MCF 10A (cell line): ENCODE measurements around the gene FGFR4. TPM values are rescaled to one million over a fixed set of nuclear protein-coding genes. Genes with fewer than 3 reads are reported as not detected.

Experiments
- BruUV-seq: library from RNA; stranded (reverse); fragments of 400-500 nt; replicated peaks from 2 replicates; lab custom pipeline; 2021; lab: Mats Ljungman, UMichigan
- CTCF ChIA-PET: fragments of 300-600 bp; sonication (Branson Sonifier 250); formaldehyde crosslinking; extraction: SDS; loops from one replicate; lab custom pipeline; 2021; ENCODE audit warnings: antibody characterized with exemption, inconsistent platforms; lab: Yijun Ruan, JAX
- POLR2A ChIA-PET: fragments of 300-600, 350-650 bp; sonication (Branson Sonifier 250); formaldehyde crosslinking; extraction: SDS; loops from one replicate; lab custom pipeline; 2020; ENCODE audit warnings: antibody characterized with exemption, inconsistent platforms; lab: Yijun Ruan, JAX
- DNase-seq: peaks from one replicate; pipeline ENCODE4 v3.0.0-alpha.2; 2018; ENCODE audit not compliant: unreplicated experiment
- H3K27ac Mint-ChIP-seq: one replicate; pipeline ENCODE4 v1.8.0; 2022; ENCODE audit warnings: mild to moderate bottlenecking, low read depth, mixed read lengths; ENCODE audit not compliant: unreplicated experiment
- H3K27me3 Mint-ChIP-seq: one replicate; pipeline ENCODE4 v1.8.0; 2022; ENCODE audit warnings: mixed read lengths; ENCODE audit not compliant: insufficient read depth, unreplicated experiment
- H3K36me3 Mint-ChIP-seq: one replicate; pipeline ENCODE4 v1.8.0; 2022; ENCODE audit warnings: mild to moderate bottlenecking, moderate library complexity, mixed read lengths; ENCODE audit not compliant: insufficient read depth, unreplicated experiment
- H3K4me1 Mint-ChIP-seq: one replicate; pipeline ENCODE4 v1.8.0; 2022; ENCODE audit warnings: mixed read lengths; ENCODE audit not compliant: insufficient read depth, unreplicated experiment
- H3K4me3 Mint-ChIP-seq: one replicate; pipeline ENCODE4 v1.8.0; 2022; ENCODE audit warnings: mild to moderate bottlenecking, moderate library complexity, mixed read lengths; ENCODE audit not compliant: unreplicated experiment
- H3K9me3 Mint-ChIP-seq: one replicate; pipeline ENCODE4 v1.8.0; 2022; ENCODE audit warnings: mixed read lengths; ENCODE audit not compliant: unreplicated experiment
- CTCF ChIP-seq: fragments of 200-600 bp; IDR thresholded peaks from one replicate; pipeline ENCODE4 v1.8.0; 2022; ENCODE audit warnings: antibody characterized with exemption, mild to moderate bottlenecking; ENCODE audit not compliant: unreplicated experiment
- intact Hi-C: fragments of 100-400 bp; cut with micrococcal nuclease; formaldehyde crosslinking; loops from 2 replicates; pipeline ENCODE4 v1.14.1; 2022
- total RNA-seq: library from RNA; stranded (reverse); gene quantifications from 2 replicates; pipeline ENCODE4 v1.2.3, GENCODE V29; 2022

Gene FGFR4
- total RNA-seq, 1 experiment from 2014 or later = 1.8 TPM

- no peak for DNase-seq
- peak overlapping the region; percentile 74 for H3K4me3 Mint-ChIP-seq
- H3K27me3 Mint-ChIP-seq = no peaks in the 10 kb centered on the region
- no TSS peak for BruUV-seq
- peaks cover 50% of the 10 kb centered on the region for H3K36me3 Mint-ChIP-seq
- H3K4me1 Mint-ChIP-seq = peaks cover 23% of the 10 kb centered on the region
- H3K9me3 Mint-ChIP-seq = no peaks in the 10 kb centered on the region
- intact Hi-C loops = no loop called here
- TF ChIP-seq CTCF = no peak
- CTCF ChIA-PET = interaction anchor here (14.1 kb wide), 1 partner anchor 22 kb away, joined by 140 read pairs; no protein-coding TSS in a partner anchor
- peak overlapping the region; percentile 65 for H3K27ac Mint-ChIP-seq
- POLR2A ChIA-PET = interaction anchor here (0.7 to 2.5 kb wide), 11 partner anchors 10 to 255 kb away, joined by 3 to 15 read pairs (median 4); partner anchors contain the start of gene LMAN2
Observed at GRCh38 chr5:177134697-177135225, 48.0 kb downstream of the FGFR4 start.

GRCh38 chr5:177140312-177140711 lies 53.6 kb downstream of the FGFR4 start:
- no TSS peak for BruUV-seq
- POLR2A ChIA-PET = interaction anchor here (0.7 kb wide), 1 partner anchor 145 kb away, joined by 3 read pairs; no protein-coding TSS in a partner anchor

DNA sequence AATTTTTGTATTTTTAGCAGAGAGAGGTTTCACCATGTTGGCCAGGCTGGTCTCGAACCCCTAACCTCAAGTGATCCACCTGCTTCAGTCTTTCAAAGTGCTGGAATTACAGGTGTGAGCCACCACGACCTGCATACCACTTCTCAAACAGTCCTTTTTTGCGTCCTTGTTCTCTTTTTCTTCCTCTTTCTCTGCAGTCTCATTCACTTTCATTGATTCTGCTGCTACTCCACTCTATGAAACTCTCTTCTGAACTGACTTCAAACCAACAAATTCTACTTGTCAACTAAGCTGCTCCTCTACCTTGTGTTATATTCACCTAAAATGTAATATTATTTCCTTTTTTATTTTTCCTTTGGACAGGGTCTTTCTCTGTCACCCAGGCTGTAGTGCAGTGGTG lies 54.8 kb downstream of the FGFR4 start:
- Mint-ChIP-seq H3K27me3 (no peaks in the 10 kb centered on the region), H3K4me3 (no peak overlapping the region), H3K4me1 (peaks cover 25% of the 10 kb centered on the region), H3K27ac (no peak overlapping the region), H3K36me3 (peaks cover 95% of the 10 kb centered on the region), H3K9me3 (no peaks in the 10 kb centered on the region)
- intact Hi-C loops = no loop called here
- BruUV-seq = no TSS peak
- POLR2A ChIA-PET = no interaction called here
- TF ChIP-seq CTCF = no peak
- no peak for DNase-seq
- CTCF ChIA-PET = interaction anchor here (0.7 to 1.2 kb wide), 2 partner anchors 22 to 29 kb away, joined by 3 to 4 read pairs; no protein-coding TSS in a partner anchor

More at GRCh38 chr5:177140312-177140711, 53.6 kb downstream of the FGFR4 start:
- no peak for DNase-seq
- intact Hi-C loops = no loop called here
- TF ChIP-seq CTCF = no peak
- Mint-ChIP-seq H3K4me1 (peaks cover 33% of the 10 kb centered on the region), H3K36me3 (peaks cover 95% of the 10 kb centered on the region), H3K4me3 (no peak overlapping the region), H3K27me3 (no peaks in the 10 kb centered on the region), H3K27ac (no peak overlapping the region), H3K9me3 (no peaks in the 10 kb centered on the region)
- CTCF ChIA-PET = interaction anchor here (1.0 to 1.2 kb wide), 4 partner anchors 27 to 129 kb away, joined by 3 to 4 read pairs (median 3); no protein-coding TSS in a partner anchor

GRCh38 chr5:177142098-177142611 lies 55.4 kb downstream of the FGFR4 start:
- CTCF ChIA-PET = interaction anchor here (0.7 kb wide), 1 partner anchor 23 kb away, joined by 3 read pairs; no protein-coding TSS in a partner anchor
- DNase-seq = no peak
- no peak for TF ChIP-seq CTCF
- BruUV-seq = no TSS peak
- H3K27me3 Mint-ChIP-seq = no peaks in the 10 kb centered on the region
- POLR2A ChIA-PET = interaction anchor here (0.6 kb wide), 1 partner anchor 155 kb away, joined by 3 read pairs; no protein-coding TSS in a partner anchor
- H3K27ac Mint-ChIP-seq = peak overlapping the region; percentile 0
- H3K9me3 Mint-ChIP-seq = no peaks in the 10 kb centered on the region
- H3K4me3 Mint-ChIP-seq = no peak overlapping the region
- H3K4me1 Mint-ChIP-seq = peaks cover 20% of the 10 kb centered on the region
- intact Hi-C loops = no loop called here
- H3K36me3 Mint-ChIP-seq = peaks cover 95% of the 10 kb centered on the region
